ENCODE results near the gene RIC8A. TPM values are rescaled to one million over a fixed set of nuclear protein-coding genes. Genes with fewer than 3 reads are reported as not detected.

The RIC8A gene
- polyA plus RNA-seq, 1 of the 3 experiments (the other 2 are of a cell fraction): 115 TPM

- no peak for TF ChIP-seq FOXJ3 (CRISPR knock-in tag; IDR thresholded peaks at IDR 0.05)
- TF ChIP-seq YY1 (IDR thresholded peaks at IDR 0.05; ENCODE audit: low read depth): no peak
- TF ChIP-seq FOSL2 (IDR thresholded peaks at IDR 0.05; ENCODE audit: borderline replicate concordance, low read depth): no peak
- no peak for TF ChIP-seq USF2 (IDR thresholded peaks at IDR 0.05; ENCODE audit: borderline replicate concordance, low read depth, low read length)
Observed at GRCh38 chr11:216081-216974, 8.8 kb downstream of the RIC8A start (continued).

GRCh38 chr11:217704-218103 is 10.2 kb downstream of the RIC8A start:
- Histone ChIP-seq H3K9ac (no peak overlapping the region), H3K9me2 (no peaks in the 10 kb centered on the region), H3K27ac (ENCODE audit: low read depth in 2 of 2, low read length in 1 of 2) (no peak overlapping the region), H3K4me3 (ENCODE audit: low read depth in 2 of 2, low read length in 1 of 2) (no peak overlapping the region), H3K79me2 (ENCODE audit: insufficient read depth) (no peaks in the 10 kb centered on the region; the same call in 1 of the 2 replicates), H3F3A (replicated peaks; ENCODE audit: insufficient read depth) (peaks cover 15% of the 10 kb centered on the region), H3K36me3 (replicated peaks in 1 of 2; ENCODE audit: control insufficient read depth in 1 of 2, insufficient read depth in 2 of 2, low read length in 1 of 2) (peaks cover 16 to 37% of the 10 kb centered on the region in 2 experiments), H3K9me3 (no peaks in the 10 kb centered on the region), H3K4me2 (no peak overlapping the region), H2AFZ (ENCODE audit: low read depth) (no peak overlapping the region), H3K4me1 (ENCODE audit: control insufficient read depth in 1 of 2, insufficient read depth in 2 of 2, low read depth in 1 of 2, low read length in 1 of 2) (no peaks in the 10 kb centered on the region), H3K27me3 (ENCODE audit: insufficient read depth) (no peaks in the 10 kb centered on the region), H4K20me1 (ENCODE audit: insufficient read depth) (0 out of 2 replicates have a peak, but pooled peaks cover 2% of the 10 kb centered on the region)
- POLR2A ChIA-PET: no interaction called here
- WGBS (ENCODE audit: low lambda C conversion rate): 94% methylated on average over 3 of the region's 3 CpGs
- CTCF ChIA-PET: interaction anchor here (1.4 kb wide), 1 partner anchor 147 kb away, joined by 3 read pairs; no protein-coding TSS in a partner anchor
- DNase-seq: no peak
- no peak for TF ChIP-seq FOSL2 (IDR thresholded peaks at IDR 0.05; ENCODE audit: borderline replicate concordance, low read depth)
- TF ChIP-seq USF2 (IDR thresholded peaks at IDR 0.05; ENCODE audit: borderline replicate concordance, low read depth, low read length): no peak
- no peak for TF ChIP-seq RFX5 (IDR thresholded peaks at IDR 0.05; ENCODE audit: low read length)
- TF ChIP-seq CHD2 (IDR thresholded peaks at IDR 0.05; ENCODE audit: low read length, partially characterized antibody): no peak
- no peak for TF ChIP-seq IRF3 (IDR thresholded peaks at IDR 0.05; ENCODE audit: low read depth, low read length)
- no peak for TF ChIP-seq SIN3A (IDR thresholded peaks at IDR 0.05; ENCODE audit: borderline replicate concordance, low read depth, low read length)
- no peak for TF ChIP-seq CTCF (IDR thresholded peaks at IDR 0.05)
- no peak for TF ChIP-seq SMC3 (IDR thresholded peaks at IDR 0.05; ENCODE audit: low read depth, low read length)
- TF ChIP-seq, protein P1, sequence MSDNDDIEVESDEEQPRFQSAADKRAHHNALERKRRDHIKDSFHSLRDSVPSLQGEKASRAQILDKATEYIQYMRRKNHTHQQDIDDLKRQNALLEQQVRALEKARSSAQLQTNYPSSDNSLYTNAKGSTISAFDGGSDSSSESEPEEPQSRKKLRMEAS (IDR thresholded peaks at IDR 0.05; ENCODE audit: low read depth): no peak
- no peak for TF ChIP-seq TAF1 (IDR thresholded peaks at IDR 0.05; ENCODE audit: borderline replicate concordance, low read depth, low read length)
- no peak for TF ChIP-seq GATA2 (CRISPR knock-in tag; IDR thresholded peaks at IDR 0.05)
- no peak for TF ChIP-seq RAD21 (IDR thresholded peaks at IDR 0.05; ENCODE audit: low read length)
